Dermis lymphatic vessel endothelial cell (primary cell): ENCODE measurements around the gene DCBLD1. TPM values are rescaled to one million over a fixed set of nuclear protein-coding genes. Genes with fewer than 3 reads are reported as not detected.

Experiments used
- total RNA-seq: library from RNA; depleted of rRNA; stranded (reverse); fragments of >200 nt; gene quantifications from 2 replicates; pipeline ENCODE4 v1.2.1, GENCODE V29; 2014

Gene DCBLD1
- total RNA-seq, result 26.8 and 68.2 TPM in 2 replicates

GRCh38 chr6:117482240-117483003, at the start of gene DCBLD1:
Gene DCBLD1 (plus strand): TSS chr6:117482674. CDS start chr6:117482782, 108 bp downstream.

Other genes with a start within 250 kb of the DCBLD1 start
- gene VGLL2, start 217.1 kb upstream of the DCBLD1 start, total RNA-seq, result not detected in 2 replicates
- gene ROS1, start 56.7 kb upstream of the DCBLD1 start, total RNA-seq, result not detected in 2 replicates
- gene GOPC, start 119.8 kb downstream of the DCBLD1 start, total RNA-seq, result 34.8 and 45.6 TPM in 2 replicates
- 15.9 and 17.4 TPM in 2 replicates for gene NUS1, start 192.8 kb downstream of the DCBLD1 start, total RNA-seq